ENCODE results near the gene GRM7.

GRM7 gene

GRCh38 chr3:7241584-7242302 is 380.8 kb downstream of the GRM7 start:
- DNase-seq (ENCODE audit: low read depth), result no peak

- DNase-seq (ENCODE audit: low read depth), result no peak
Measured at GRCh38 chr3:7242303-7242635, 381.4 kb downstream of the GRM7 start.

- no peak for DNase-seq (ENCODE audit: low read depth)
Measured at GRCh38 chr3:7249493-7250076, 388.7 kb downstream of the GRM7 start.

GRCh38 chr3:7254251-7254650 is 393.3 kb downstream of the GRM7 start:
- DNase-seq (ENCODE audit: low read depth), result no peak

- no peak for DNase-seq (ENCODE audit: low read depth)
Measured at GRCh38 chr3:7260975-7261374, 400.1 kb downstream of the GRM7 start.

GRCh38 chr3:7263347-7264195 is 402.7 kb downstream of the GRM7 start:
- no peak for DNase-seq (ENCODE audit: low read depth)

GRCh38 chr3:7264196-7264526 is 403.2 kb downstream of the GRM7 start:
- DNase-seq (ENCODE audit: low read depth), result no peak

- no peak for DNase-seq (ENCODE audit: low read depth)
Measured at GRCh38 chr3:7265736-7266135, 404.8 kb downstream of the GRM7 start.

GRCh38 chr3:7266551-7266950 is 405.6 kb downstream of the GRM7 start:
- DNase-seq (ENCODE audit: low read depth), result no peak

GRCh38 chr3:7270731-7271130 is 409.8 kb downstream of the GRM7 start:
- DNase-seq (ENCODE audit: low read depth), result no peak

GRCh38 chr3:7271631-7272030 is 410.7 kb downstream of the GRM7 start:
- DNase-seq (ENCODE audit: low read depth), result no peak

- no peak for DNase-seq (ENCODE audit: low read depth)
Measured at GRCh38 chr3:7272203-7272602, 411.3 kb downstream of the GRM7 start.

GRCh38 chr3:7275396-7275795 is 414.5 kb downstream of the GRM7 start:
- DNase-seq (ENCODE audit: low read depth), result no peak

GRCh38 chr3:7280318-7280717 is 419.4 kb downstream of the GRM7 start:
- DNase-seq (ENCODE audit: low read depth), result no peak

GRCh38 chr3:7282988-7283387 is 422.1 kb downstream of the GRM7 start:
- no peak for DNase-seq (ENCODE audit: low read depth)

- no peak for DNase-seq (ENCODE audit: low read depth)
Measured at GRCh38 chr3:7285505-7285904, 424.6 kb downstream of the GRM7 start.

- no peak for DNase-seq (ENCODE audit: low read depth)
Measured at GRCh38 chr3:7288133-7288532, 427.2 kb downstream of the GRM7 start.

GRCh38 chr3:7289121-7289520 is 428.2 kb downstream of the GRM7 start:
- no peak for DNase-seq (ENCODE audit: low read depth)

- DNase-seq (ENCODE audit: low read depth), result no peak
Measured at GRCh38 chr3:7290077-7290825, 429.3 kb downstream of the GRM7 start.

- DNase-seq (ENCODE audit: low read depth), result no peak
Measured at GRCh38 chr3:7292362-7292761, 431.4 kb downstream of the GRM7 start.

GRCh38 chr3:7293286-7293685 is 432.4 kb downstream of the GRM7 start:
- DNase-seq (ENCODE audit: low read depth), result no peak

- DNase-seq (ENCODE audit: low read depth), result no peak
Measured at GRCh38 chr3:7305561-7305960, 444.6 kb downstream of the GRM7 start.

GRCh38 chr3:7306901-7307300 is 446.0 kb downstream of the GRM7 start:
- no peak for DNase-seq (ENCODE audit: low read depth)

Measured in ELR (cell line).